Psoas muscle (tissue), 8 donors: ENCODE measurements around the gene SLC24A4. TPM values are rescaled to one million over a fixed set of nuclear protein-coding genes. Genes with fewer than 3 reads are reported as not detected.

Experiments
- ATAC-seq, 4 donors: fragments of 200-7000 bp; cut with Tn5 transposase; one replicate each; pipeline ENCODE4 v1.9.1; 2020; ENCODE audit warnings: moderate library complexity in 3 of 4, mild to moderate bottlenecking in 2 of 4
- DNase-seq, 2 donors: peaks; one replicate each; pipeline ENCODE4 v3.0.0-alpha.2; 2020
- H3K27ac ChIP-seq: fragments of 200-600 bp; one replicate; pipeline ENCODE4 v1.8.0; 2022
- H3K27me3 ChIP-seq, 3 donors: fragments of 200-600 bp in 1 of 3; one replicate each; pipeline versions ENCODE4 v1.6.1 to v1.8.0; 2013 to 2022; ENCODE audit warnings: low read length in 2 of 3, mild to moderate bottlenecking in 2 of 3, moderate library complexity in 1 of 3; ENCODE audit not compliant: insufficient read depth in 3 of 3
- H3K36me3 ChIP-seq, 2 donors: fragments of 200-600 bp in 1 of 2; one replicate each; pipeline versions ENCODE4 v1.6.1 to v1.8.0; 2013 to 2022; ENCODE audit warnings: low read depth in 1 of 2, mild to moderate bottlenecking in 1 of 2, moderate library complexity in 1 of 2; ENCODE audit not compliant: insufficient read depth in 1 of 2
- H3K4me1 ChIP-seq: fragments of 200-600 bp; one replicate; pipeline ENCODE4 v1.8.0; 2022
- H3K4me3 ChIP-seq: fragments of 200-600 bp; one replicate; pipeline ENCODE4 v1.8.0; 2022; ENCODE audit warnings: mild to moderate bottlenecking
- H3K9me3 ChIP-seq: fragments of 200-600 bp; one replicate; pipeline ENCODE4 v1.8.0; 2022
- CTCF ChIP-seq: fragments of 200-600 bp; IDR thresholded peaks from one replicate; pipeline ENCODE4 v1.8.0; 2022; ENCODE audit warnings: antibody characterized with exemption
- WGBS, 3 donors: extraction: QIAGEN DNeasy Blood & Tissue Kit; methylation state at CpG; one replicate each; pipeline versions ENCODE4 v1.1.6 to v1.1.7; 2013; 5-methylcytosine and 5-hydroxymethylcytosine counted together
- intact Hi-C, 2 donors: fragments of 100-400 bp; cut with DNase I; formaldehyde crosslinking; loops; one replicate each; pipeline versions ENCODE4 v1.11.0 to v1.14.2; 2022
- polyA plus RNA-seq, 3 donors: library from polyadenylated mRNA; stranded (reverse); fragments of 200-250 nt; gene quantifications; one replicate each; pipeline ENCODE4 v1.2.3, GENCODE V29; 2013
- total RNA-seq, 4 donors: library from RNA; stranded (reverse); fragmentation: NEBNext Ultra II Directional in 2 of 4; extraction: Animal tissue kit (Norgen Biotek cat#: 25700) in 2 of 4; gene quantifications; one replicate each; pipeline versions ENCODE4 v1.2.1 to v1.2.4, GENCODE V29; 2021 to 2023
- donor health status: healthy with polysubstance abuse.
- donor health status: DM: no; HTN: no; CAD: no; lungs with moderate emphysema.
- donor health status: Bipolar disorder and iron deficiency.
- donor health status: healthy.
- donor health status: DM: yes; HTN: yes; CAD: no.
- donor health status: DM: no; HTN: no; CAD: no.
- donor health status: DM: no; HTN: no; CAD: no.
- donor health status: DM: yes; HTN: yes; CAD: no.

Gene SLC24A4
- total and polyA plus RNA-seq, 7 donors: 0.21 to 2.3 (median 0.34) TPM

DNA sequence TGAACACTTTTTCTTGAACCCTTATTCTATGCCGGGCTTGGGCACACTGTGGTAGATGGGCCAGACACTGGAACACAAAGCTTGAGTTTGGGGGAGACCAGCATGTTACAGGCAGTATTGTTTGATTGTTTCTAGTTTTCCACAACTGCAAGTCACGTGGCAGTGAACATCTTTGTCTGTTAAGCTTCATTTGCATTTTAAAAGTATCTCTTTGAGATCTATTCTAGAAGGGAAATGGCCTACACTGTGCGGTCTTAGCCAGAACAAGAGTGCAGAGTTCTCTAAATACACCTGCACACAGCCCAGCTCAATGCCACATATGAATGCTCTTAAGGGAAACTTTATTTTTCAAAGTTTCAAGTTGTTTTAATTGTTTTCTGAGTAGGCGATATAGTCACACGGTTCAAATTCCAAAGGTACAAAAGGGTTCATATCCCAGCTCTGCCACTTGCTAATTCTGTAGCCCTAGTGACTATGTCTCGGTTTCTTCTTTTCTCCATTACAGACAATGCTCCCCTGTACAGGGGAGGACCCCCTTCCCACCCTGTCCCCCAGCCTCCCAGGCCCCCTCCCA, 215.5 kb downstream of the SLC24A4 start:
- intact Hi-C loops: no loop called here
- Histone ChIP-seq H3K27me3 (no peaks in the 10 kb centered on the region), H3K36me3 (no peaks in the 10 kb centered on the region), H3K4me3 (no peak overlapping the region), H3K4me1 (peaks cover 8% of the 10 kb centered on the region), H3K27ac (no peak overlapping the region), H3K9me3 (no peaks in the 10 kb centered on the region)
- ATAC-seq (no peak), DNase-seq (no peak)
- TF ChIP-seq CTCF: no peak
- WGBS, 3 donors: 79 to 86% (median 81%) methylated on average over 6 of the region's 6 CpGs

- WGBS, 3 donors: 75 to 91% (median 82%) methylated on average over 3 of the region's 3 CpGs
- H3K4me1 ChIP-seq: peaks cover 8% of the 10 kb centered on the region
- no peak for TF ChIP-seq CTCF
These were observed 216.5 kb downstream of the SLC24A4 start for GRCh38 chr14:92539419-92539818.

GRCh38 chr14:92539875-92540274, 216.9 kb downstream of the SLC24A4 start:
- ATAC-seq: peak in 3 of 4 donors; percentile 9 to 56 (median 17)
- Histone ChIP-seq H3K27ac (peak overlapping the region; percentile 73), H3K27me3 (no peaks in the 10 kb centered on the region), H3K4me1 (peaks cover 8% of the 10 kb centered on the region), H3K9me3 (no peaks in the 10 kb centered on the region), H3K4me3 (no peak overlapping the region), H3K36me3 (no peaks in the 10 kb centered on the region)
- 37 to 44% (median 37%) methylated on average over 12 of the region's 12 CpGs for WGBS, 3 donors
- TF ChIP-seq CTCF: no peak
- peak; percentile 23 to 60 for DNase-seq
- intact Hi-C loops: no loop called here

More at GRCh38 chr14:92539419-92539818, 216.5 kb downstream of the SLC24A4 start:
- no peaks in the 10 kb centered on the region for H3K9me3 ChIP-seq
- peak overlapping the region; percentile 73 for H3K27ac ChIP-seq
- no peak for ATAC-seq
- intact Hi-C loops: no loop called here
- H3K36me3 ChIP-seq: no peaks in the 10 kb centered on the region
- no peaks in the 10 kb centered on the region for H3K27me3 ChIP-seq
- DNase-seq: no peak
- no peak overlapping the region for H3K4me3 ChIP-seq

DNA sequence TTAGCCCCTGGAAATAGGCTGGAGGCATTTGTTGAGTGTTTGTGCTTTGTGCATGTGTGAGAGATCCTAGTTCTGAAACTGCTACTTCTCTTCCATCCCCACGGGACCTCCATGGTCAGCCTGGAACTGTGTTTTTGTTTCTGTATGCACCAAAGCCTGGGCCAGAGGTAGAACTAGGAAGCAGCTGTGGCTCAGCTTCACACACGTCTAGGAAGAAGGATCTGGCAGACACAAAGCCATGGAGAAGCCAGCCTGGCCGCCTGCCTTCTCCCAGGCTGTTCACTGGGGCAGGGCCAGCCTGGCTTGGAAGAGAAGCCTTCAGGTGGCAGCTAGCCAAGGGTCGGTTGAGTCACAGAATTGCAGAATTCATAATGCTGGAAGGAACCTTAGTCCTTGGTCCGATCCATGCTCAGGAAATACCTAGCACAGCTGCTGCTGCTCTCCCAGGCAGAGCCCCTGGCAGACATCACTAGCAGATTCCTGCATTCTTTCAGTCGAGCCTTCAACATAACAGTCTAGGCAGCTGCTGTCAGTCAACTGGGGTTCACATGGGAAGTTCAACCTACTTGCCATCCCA, 217.6 kb downstream of the SLC24A4 start:
- TF ChIP-seq CTCF: no peak
- peak overlapping the region; percentile 73 for H3K27ac ChIP-seq
- H3K27me3 ChIP-seq: no peaks in the 10 kb centered on the region
- H3K36me3 ChIP-seq: no peaks in the 10 kb centered on the region
- no peak overlapping the region for H3K4me3 ChIP-seq
- peaks cover 8% of the 10 kb centered on the region for H3K4me1 ChIP-seq
- DNase-seq (peak; percentile 92 to 93), ATAC-seq (peak; percentile 82 to 94 (median 90))
- intact Hi-C loops: no loop called here
- 1% methylated on average over 6 of the region's 6 CpGs for WGBS, 3 donors
- no peaks in the 10 kb centered on the region for H3K9me3 ChIP-seq
